A549 (cell line): ENCODE measurements around the gene POP7. TPM values are rescaled to one million over a fixed set of nuclear protein-coding genes. Genes with fewer than 3 reads are reported as not detected.
A peak's percentile ranks its signal among the peaks of the same experiment; 100 is the strongest.

Experiments used
- ATAC-seq, 2 experiments: fragments of 200-7000 bp in 1 of 2; fragments of >200 bp in 1 of 2; cut with Nextera tagmentation in 1 of 2; cut with Tn5 transposase in 1 of 2; 3 replicates each; pipeline versions ENCODE4 v1.8.0 to v1.9.1; 2018 to 2020; ENCODE audit warnings: mild to moderate bottlenecking in 1 of 2, moderate library complexity in 1 of 2
- CTCF ChIA-PET: fragments of 300-600 bp; sonication (Branson Sonifier 250); formaldehyde crosslinking; extraction: SDS; loops from one replicate; lab custom pipeline; 2021; ENCODE audit warnings: antibody characterized with exemption, inconsistent platforms; lab: Yijun Ruan, JAX
- POLR2A ChIA-PET: fragments of 350-600 bp; formaldehyde crosslinking; extraction: SDS; loops from one replicate; lab custom pipeline; 2021; ENCODE audit warnings: antibody characterized with exemption, inconsistent platforms; lab: Yijun Ruan, JAX
- DNase-seq, 2 experiments: peaks; one replicate each; pipeline versions ENCODE4 v3.0.0 to v3.0.0-alpha.2; 2011 to 2016; ENCODE audit warnings: low read depth in 1 of 2, low spot score in 1 of 2
- FAIRE-seq: peaks from 2 replicates; lab custom pipeline; 2011; peaks lifted over from hg19 to GRCh38; lab: Jason Lieb, UNC
- H3K27ac ChIP-seq, 2 experiments: fragments of >200 bp; sonication (Bioruptor Twin); formaldehyde crosslinking; 3 replicates each; pipeline ENCODE4 v1.5.1; 2016 to 2017
- H3K4me1 ChIP-seq: fragments of >200 bp; sonication (Bioruptor Twin); formaldehyde crosslinking; 3 replicates; pipeline ENCODE4 v1.6.1; 2016
- H3K4me2 ChIP-seq: fragments of >200 bp; sonication (Bioruptor Twin); formaldehyde crosslinking; 3 replicates; pipeline ENCODE4 v1.6.1; 2016
- H3K4me3 ChIP-seq: fragments of >200 bp; sonication (Bioruptor Twin); formaldehyde crosslinking; 3 replicates; pipeline ENCODE4 v1.5.1; 2016
- H3K9me3 ChIP-seq: fragments of >200 bp; sonication (Bioruptor Twin); formaldehyde crosslinking; 3 replicates; pipeline ENCODE4 v1.6.1; 2016
- BCL3 ChIP-seq: fragments of >200 bp; sonication (Bioruptor Twin); formaldehyde crosslinking; IDR thresholded peaks from 3 replicates; pipeline ENCODE4 v1.6.1; 2016
- CBX2 ChIP-seq: fragments of 200-600 bp; sonication (generic); IDR thresholded peaks from 2 replicates; pipeline ENCODE4 v1.6.1; 2016; ENCODE audit warnings: low read depth, mild to moderate bottlenecking, borderline replicate concordance
- CTCF ChIP-seq: fragments of >200 bp; sonication (Bioruptor Twin); formaldehyde crosslinking; IDR thresholded peaks from 3 replicates; pipeline ENCODE4 v1.5.1; 2016
- E2F6 ChIP-seq: IDR thresholded peaks from 2 replicates; pipeline ENCODE4 v1.6.1; 2012; ENCODE audit warnings: low read depth, borderline replicate concordance
- FOSB ChIP-seq: fragments of 250-450 bp; sonication (Bioruptor Pico); IDR thresholded peaks from 2 replicates; pipeline ENCODE4 v1.5.0; 2020; ENCODE audit warnings: mild to moderate bottlenecking, moderate library complexity
- HES2 ChIP-seq: fragments of >200 bp; sonication (Bioruptor Twin); formaldehyde crosslinking; IDR thresholded peaks from 2 replicates; pipeline ENCODE4 v1.6.1; 2016
- HOXB13 ChIP-seq: fragments of 250-450 bp; sonication (Bioruptor Pico); IDR thresholded peaks from 2 replicates; pipeline ENCODE4 v1.5.0; 2020; ENCODE audit warnings: low read depth, mild to moderate bottlenecking, moderate library complexity
- HOXB5 ChIP-seq: fragments of 250-450 bp; sonication (Bioruptor Pico); IDR thresholded peaks from 2 replicates; pipeline ENCODE4 v1.5.0; 2020; ENCODE audit warnings: mild to moderate bottlenecking, moderate library complexity
- MAZ ChIP-seq: fragments of 150-350 bp; IDR thresholded peaks from 2 replicates; pipeline ENCODE4 v1.6.1; 2014; ENCODE audit warnings: antibody characterized with exemption, low read depth, low read length, borderline replicate concordance
- MYC ChIP-seq: IDR thresholded peaks from 2 replicates; pipeline ENCODE4 v1.6.1; 2012; ENCODE audit warnings: mild to moderate bottlenecking, inconsistent platforms, low read length, improper control_type of control experiment, borderline replicate concordance
- NPAS2 ChIP-seq: fragments of 250-450 bp; sonication (Bioruptor Pico); IDR thresholded peaks from 2 replicates; pipeline ENCODE4 v1.8.0; 2022; ENCODE audit warnings: mild to moderate bottlenecking, moderate library complexity, borderline replicate concordance
- PHF8 ChIP-seq: fragments of 200-600 bp; sonication (generic); IDR thresholded peaks from 2 replicates; pipeline ENCODE4 v1.6.1; 2016; ENCODE audit warnings: low read depth, mild to moderate bottlenecking, antibody characterized with exemption, moderate library complexity, borderline replicate concordance
- POLR2AphosphoS2 ChIP-seq: conservative IDR thresholded peaks from 2 replicates; pipeline ENCODE4 v1.6.1; 2012; ENCODE audit warnings: low read length, improper control_type of control experiment, inconsistent platforms
- RARB ChIP-seq: fragments of 250-450 bp; sonication (Bioruptor Pico); IDR thresholded peaks from 2 replicates; pipeline ENCODE4 v1.8.0; 2021; ENCODE audit warnings: mild to moderate bottlenecking, moderate library complexity
- REST ChIP-seq: fragments of 200-600 bp; sonication (generic); IDR thresholded peaks from 2 replicates; pipeline ENCODE4 v1.6.1; 2016; ENCODE audit warnings: antibody characterized with exemption, mild to moderate bottlenecking, moderate library complexity
- USF2 ChIP-seq: fragments of 450-650 bp; IDR thresholded peaks from 2 replicates; pipeline ENCODE4 v1.6.1; 2014; ENCODE audit warnings: antibody characterized with exemption
- ZSCAN20 ChIP-seq: fragments of 250-450 bp; sonication (Bioruptor Pico); IDR thresholded peaks from 2 replicates; pipeline ENCODE4 v1.8.0; 2022; ENCODE audit warnings: mild to moderate bottlenecking, moderate library complexity
- WGBS: methylation state at CpG from one replicate; pipeline ENCODE4 v1.1.6; 2017; ENCODE audit errors: missing lambda C conversion rate; 5-methylcytosine and 5-hydroxymethylcytosine counted together
- polyA plus RNA-seq, 4 experiments: library from polyadenylated mRNA; depleted of rRNA in 3 of 4; stranded (reverse); fragments of >200 nt; fragmentation: RNase III in 1 of 4; extraction: RNeasy Plus Mini Kit Qiagen cat#74134 plus additional on column Dnase treatment in 1 of 4; gene quantifications; 2 replicates in 3 of 4; 3 replicates in 1 of 4; pipeline ENCODE4 v1.2.3, GENCODE V29; 2011 to 2017

The POP7 gene
- polyA plus RNA-seq, 2 of the 4 experiments (the other 2 are of a cell fraction), result 29.5 to 77.4 TPM

- FAIRE-seq (no peak), ATAC-seq (peak in 1 of 2 experiments; percentile 3; a peak in 1 of 6 replicates), DNase-seq (no peak)
- Histone ChIP-seq H3K4me3 (no peak overlapping the region), H3K4me2 (no peak overlapping the region), H3K27ac (peak overlapping the region in 1 of 2 experiments; percentile 38; a peak in 1 of 6 replicates), H3K9me3 (no peaks in the 10 kb centered on the region), H3K4me1 (peaks cover 35% of the 10 kb centered on the region)
- 88% methylated on average over 13 of the region's 13 CpGs for WGBS
- ChIA-PET POLR2A (no interaction called here), CTCF (interaction anchor here (1.0 to 6.4 kb wide), 7 partner anchors 11 to 51 kb away, joined by 3 to 72 read pairs (median 21); partner anchors contain the start of gene POP7)
- TF ChIP-seq POLR2AphosphoS2 (no peak), PHF8 (no peak), ZSCAN20 (no peak), CTCF (no peak), E2F6 (no peak), MYC (no peak), BCL3 (no peak), RARB (no peak), FOSB (CRISPR knock-in tag) (no peak), HES2 (no peak), USF2 (no peak), REST (no peak), HOXB5 (CRISPR knock-in tag) (no peak), CBX2 (no peak), MAZ (no peak), HOXB13 (CRISPR knock-in tag) (no peak), NPAS2 (CRISPR knock-in tag) (no peak)
These were observed 26.6 kb upstream of the POP7 start for GRCh38 chr7:100679129-100679926.
